Effector CD4-positive, alpha-beta T cell (primary cell): ENCODE measurements around the gene LMLN.
"Not testable (repeated sequence)": the region's sequence is repeated elsewhere in the genome, so short reads cannot be mapped to it uniquely, and the experiment has no call there.

Source experiments
- DNase-seq: peaks from one replicate; pipeline ENCODE4 v3.0.0-alpha.2; 2020

LMLN gene

GRCh38 chr3:197958346-197958745 lies 1.7 kb upstream of the LMLN start:
- DNase-seq: no peak

- not testable (repeated sequence) for DNase-seq
Observed at GRCh38 chr3:197958848-197959247, 1.2 kb upstream of the LMLN start.

- DNase-seq: no peak
Observed at GRCh38 chr3:197959500-197959890, 522 bp upstream of the LMLN start.

DNA sequence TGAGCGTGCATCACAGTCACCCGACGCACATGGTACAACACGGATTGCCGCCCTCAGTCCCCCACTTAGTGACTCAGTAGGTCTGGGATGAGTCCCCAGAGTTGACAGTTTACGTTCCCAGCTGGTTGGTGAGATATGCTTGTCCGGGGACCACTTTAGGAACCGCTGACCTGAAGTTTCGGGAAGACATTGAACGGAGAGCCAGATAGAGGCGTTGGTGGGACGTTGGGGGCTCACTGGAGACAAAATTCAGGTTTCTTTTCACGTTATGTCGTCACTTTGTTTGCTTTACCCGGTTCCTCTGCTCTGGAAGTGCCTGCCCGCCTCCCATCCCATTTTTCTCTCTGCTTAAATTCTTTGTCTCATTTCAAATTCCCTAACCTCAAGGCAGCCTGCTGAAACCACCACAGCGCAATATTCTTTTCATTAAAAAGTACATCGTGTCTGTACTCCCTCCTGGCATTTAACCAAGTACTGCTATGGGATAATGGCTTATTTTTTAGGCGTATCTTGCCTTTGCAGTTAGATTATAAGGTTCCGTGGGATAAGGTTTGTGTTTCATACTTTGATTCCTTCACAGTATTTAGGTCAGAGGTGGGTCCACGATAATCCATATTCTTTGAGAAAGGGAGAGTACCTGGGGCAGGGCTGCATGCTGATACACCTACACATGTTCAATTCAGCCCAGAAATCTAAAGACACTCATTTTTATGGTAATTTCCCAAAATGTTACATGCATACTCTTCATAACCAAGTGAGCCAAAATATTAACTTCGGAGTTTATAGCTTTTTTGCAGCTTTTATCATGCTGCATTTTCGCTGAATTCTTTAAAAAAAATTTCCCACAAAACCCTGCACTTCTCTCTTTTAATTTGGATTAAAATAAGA lies 921 bp downstream of the LMLN start:
- no peak for DNase-seq

GRCh38 chr3:197961582-197961945 lies 1.5 kb downstream of the LMLN start:
- no peak for DNase-seq

DNA sequence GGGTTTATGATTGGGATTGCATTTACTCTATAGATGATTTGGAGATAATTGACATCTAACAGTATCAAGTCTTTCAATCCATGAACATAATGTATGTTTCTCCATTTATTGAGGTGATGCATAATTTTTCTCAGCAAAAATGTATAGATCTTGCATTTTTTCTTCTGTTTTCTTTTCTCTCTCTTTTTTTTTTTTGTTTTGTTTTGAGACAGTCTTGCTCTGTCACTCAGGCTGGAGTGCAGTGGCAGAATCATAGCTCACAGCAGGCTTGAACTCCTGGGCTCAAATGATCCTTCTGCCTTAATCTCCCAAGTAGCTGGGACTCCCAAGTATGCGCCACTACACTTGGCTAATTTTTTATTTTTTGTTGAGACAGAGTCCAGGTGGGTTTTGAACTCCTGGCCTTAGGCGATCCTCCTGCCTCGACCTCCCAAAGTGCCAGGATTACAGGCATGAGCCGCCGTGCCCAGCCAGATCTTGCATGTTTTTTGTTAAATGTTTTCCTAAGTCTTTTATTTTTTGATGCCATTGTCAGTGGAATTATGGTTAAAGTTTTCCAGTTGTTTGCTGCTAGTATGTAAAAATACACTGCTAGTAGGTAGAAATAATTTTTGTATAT lies 3.1 kb downstream of the LMLN start:
- no peak for DNase-seq

- not testable (repeated sequence) for DNase-seq
Observed at GRCh38 chr3:197967337-197967989, 7.4 kb downstream of the LMLN start.

- DNase-seq: no peak
Observed at GRCh38 chr3:197970588-197970987, 10.6 kb downstream of the LMLN start.

GRCh38 chr3:197974016-197974415 lies 14.0 kb downstream of the LMLN start:
- no peak for DNase-seq

DNA sequence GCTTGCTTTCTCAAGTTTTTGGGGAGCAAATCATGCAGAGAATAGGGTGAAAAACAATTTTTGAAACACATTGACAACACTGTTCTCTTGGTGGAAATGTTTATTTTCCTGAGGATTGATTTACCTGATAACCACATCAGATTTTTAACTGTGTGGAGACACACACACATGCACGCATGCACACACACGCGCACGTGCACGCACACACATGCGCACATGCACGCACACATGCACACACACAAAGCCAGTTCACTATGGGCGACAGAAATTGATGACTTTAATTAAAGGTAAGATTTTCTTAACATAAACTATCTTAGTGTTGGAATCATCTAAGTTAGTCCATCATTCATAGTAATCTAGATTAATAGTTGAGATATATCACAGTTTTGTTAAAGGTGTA lies 15.3 kb downstream of the LMLN start:
- no peak for DNase-seq

DNA sequence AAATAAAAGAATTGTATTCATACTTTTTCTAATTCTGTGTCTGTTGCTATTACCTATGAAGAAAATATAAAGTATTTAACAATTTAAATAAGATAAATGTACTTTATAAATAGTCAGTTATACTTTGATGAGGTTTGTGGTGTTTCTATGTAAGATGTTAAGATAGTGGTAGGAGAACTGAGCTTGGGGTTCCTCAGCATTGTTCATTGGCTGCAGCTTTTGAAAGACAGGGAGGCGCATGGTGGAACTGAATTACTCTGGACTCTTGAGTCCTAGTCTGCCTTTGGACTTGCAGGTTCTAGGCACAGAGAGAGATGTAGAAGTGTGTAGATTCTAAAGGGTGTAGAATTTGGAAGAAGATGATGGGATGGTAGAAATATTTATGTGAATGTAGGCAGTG lies 23.1 kb downstream of the LMLN start:
- DNase-seq: no peak

- no peak for DNase-seq
Observed at GRCh38 chr3:197989651-197990050, 29.6 kb downstream of the LMLN start.

DNA sequence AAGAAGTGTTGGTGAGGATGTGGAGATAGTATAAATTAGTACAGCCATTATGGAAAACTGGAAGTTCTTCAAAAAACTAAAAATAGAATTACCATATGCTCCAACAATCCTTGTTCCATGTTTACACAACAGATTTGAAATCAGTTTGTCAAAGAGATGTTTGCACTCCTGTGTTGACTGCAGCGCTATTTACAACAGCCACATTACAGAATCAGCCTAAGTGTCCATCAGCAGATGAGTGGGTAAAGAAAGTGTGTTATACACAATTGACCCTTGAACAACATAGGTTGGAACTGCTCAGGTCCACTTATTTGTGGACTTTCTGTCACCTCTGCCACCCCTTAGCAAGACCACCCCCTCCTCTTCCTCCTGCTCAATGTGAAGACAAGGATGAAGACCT lies 34.7 kb downstream of the LMLN start:
- DNase-seq: no peak

DNA sequence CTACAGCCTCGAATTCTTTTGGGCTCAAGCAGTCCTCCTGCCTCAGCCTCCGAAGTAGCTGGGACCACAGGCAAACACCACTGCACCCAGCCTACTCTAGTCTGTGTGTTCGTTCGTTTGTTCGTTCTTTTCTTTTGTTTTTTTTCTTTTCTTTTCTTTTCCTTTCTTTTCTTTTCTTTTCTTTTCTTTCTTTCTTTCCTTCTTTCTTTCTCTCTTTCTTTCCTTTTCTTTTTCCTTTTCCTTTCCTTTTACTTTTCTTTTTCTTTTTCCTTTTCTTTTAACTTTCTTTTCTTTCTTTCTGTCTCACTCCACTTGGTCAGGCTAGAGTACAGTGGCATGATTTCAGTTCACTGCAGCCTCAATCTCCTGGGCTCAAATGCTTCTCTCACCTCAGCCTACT lies 36.8 kb downstream of the LMLN start:
- DNase-seq: no peak

GRCh38 chr3:197997936-197998335 lies 37.9 kb downstream of the LMLN start:
- DNase-seq: no peak

DNA sequence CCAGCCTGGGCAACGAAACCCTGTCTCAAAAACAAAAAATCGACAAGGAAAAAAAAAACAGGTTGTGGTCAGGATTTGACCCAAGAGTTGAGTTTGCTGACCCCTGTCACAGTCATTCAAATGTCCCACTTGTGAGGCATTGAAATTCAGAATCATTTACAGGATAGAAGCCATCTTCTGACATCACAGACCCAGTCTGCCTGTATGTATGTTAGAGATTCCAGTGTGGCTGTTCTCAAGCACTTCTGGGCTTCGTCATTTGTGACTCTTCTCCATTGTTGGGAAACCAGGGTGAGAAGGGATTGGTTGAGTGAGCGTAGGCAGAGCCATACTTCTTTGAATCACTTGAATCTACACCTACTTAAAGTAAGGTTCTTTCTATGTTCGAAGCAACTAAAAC lies 57.1 kb downstream of the LMLN start:
- DNase-seq: no peak

DNA sequence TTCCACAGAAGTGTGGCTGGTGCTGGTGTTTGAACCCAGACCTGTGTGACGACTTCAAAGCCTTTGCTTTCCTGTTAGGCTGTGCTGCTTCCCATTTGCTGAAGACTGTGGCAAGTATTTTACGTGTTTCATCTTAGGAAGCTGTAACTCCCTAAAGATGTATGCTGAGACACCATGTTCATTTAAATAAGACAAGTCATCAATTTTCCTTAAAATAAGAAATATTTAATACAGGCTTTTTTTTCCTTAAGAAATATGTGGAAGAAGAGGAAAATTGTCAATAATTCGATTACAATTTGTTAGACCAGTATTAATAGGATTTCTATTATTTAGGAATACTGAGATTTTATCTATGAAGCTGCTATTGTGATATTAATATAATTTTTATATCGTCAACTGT lies 58.4 kb downstream of the LMLN start:
- DNase-seq: no peak

- DNase-seq: no peak
Observed at GRCh38 chr3:198019115-198019514, 59.1 kb downstream of the LMLN start.

- no peak for DNase-seq
Observed at GRCh38 chr3:198021320-198021719, 61.3 kb downstream of the LMLN start.

- no peak for DNase-seq
Observed at GRCh38 chr3:198022604-198023003, 62.6 kb downstream of the LMLN start.

- DNase-seq: no peak
Observed at GRCh38 chr3:198025644-198026043, 65.6 kb downstream of the LMLN start.

DNA sequence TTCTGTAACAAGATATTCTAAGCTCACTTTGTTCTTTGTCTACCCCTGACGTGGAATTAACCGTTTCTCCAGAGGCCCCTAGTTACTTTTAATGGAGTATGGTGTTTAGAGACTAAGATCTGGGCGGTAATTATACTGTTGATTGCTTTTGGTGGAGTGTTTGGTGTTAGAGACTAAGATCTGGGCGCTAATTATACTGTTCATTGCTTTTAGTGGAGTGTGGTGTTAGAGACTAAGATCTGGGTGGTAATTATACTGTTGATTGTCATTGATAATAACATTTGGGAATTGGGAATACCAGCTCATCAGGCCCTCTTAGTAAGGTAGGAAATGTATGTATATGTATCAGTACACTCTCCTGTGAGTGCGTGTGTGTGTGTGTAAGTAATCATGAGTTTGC lies 66.6 kb downstream of the LMLN start:
- DNase-seq: no peak

GRCh38 chr3:198027045-198027798 lies 67.2 kb downstream of the LMLN start:
- no peak for DNase-seq
